ENCODE data around the gene IFT74.

IFT74 gene

GRCh38 chr9:26975728-26976707, 19.8 kb downstream of the IFT74 start:
- H3K9ac ChIP-seq (ENCODE audit: insufficient read length, low read depth) = no peak overlapping the region
- no peaks in the 10 kb centered on the region for H3K4me1 ChIP-seq (ENCODE audit: insufficient read depth, insufficient read length)
- H3K9me3 ChIP-seq (ENCODE audit: insufficient read depth, low read length) = peaks cover 25% of the 10 kb centered on the region
- peaks cover 4% of the 10 kb centered on the region for H3K36me3 ChIP-seq (ENCODE audit: insufficient read depth, insufficient read length, low read length)
- TF ChIP-seq SUZ12 (IDR thresholded peaks at IDR 0.05; ENCODE audit: extremely low read depth, insufficient read depth, insufficient read length) = no peak
- TF ChIP-seq YY1 (IDR thresholded peaks at IDR 0.05; ENCODE audit: insufficient read depth, insufficient read length) = no peak
- no peak for TF ChIP-seq ZNF274 (IDR thresholded peaks at IDR 0.05; ENCODE audit: low read depth, low read length)
- no peak overlapping the region for H3K4me3 ChIP-seq (ENCODE audit: insufficient read length, low read depth)
- DNase-seq (ENCODE audit: low read depth, low spot score) = no peak
- no peaks in the 10 kb centered on the region for H3K27me3 ChIP-seq (ENCODE audit: insufficient read depth, insufficient read length)

GRCh38 chr9:26983340-26983739, 27.1 kb downstream of the IFT74 start:
- Histone ChIP-seq H3K4me1 (ENCODE audit: insufficient read depth, insufficient read length) (no peaks in the 10 kb centered on the region), H3K9me3 (ENCODE audit: insufficient read depth, low read length) (no peaks in the 10 kb centered on the region), H3K4me3 (ENCODE audit: insufficient read length, low read depth) (no peak overlapping the region), H3K9ac (ENCODE audit: insufficient read length, low read depth) (no peak overlapping the region), H3K36me3 (ENCODE audit: insufficient read depth, insufficient read length, low read length) (peaks cover 9% of the 10 kb centered on the region), H3K27me3 (ENCODE audit: insufficient read depth, insufficient read length) (no peaks in the 10 kb centered on the region)
- no peak for DNase-seq (ENCODE audit: low read depth, low spot score)
- TF ChIP-seq ZNF274 (IDR thresholded peaks at IDR 0.05; ENCODE audit: low read depth, low read length) (no peak), YY1 (IDR thresholded peaks at IDR 0.05; ENCODE audit: insufficient read depth, insufficient read length) (no peak), SUZ12 (IDR thresholded peaks at IDR 0.05; ENCODE audit: extremely low read depth, insufficient read depth, insufficient read length) (no peak)

GRCh38 chr9:26995810-26996209, 39.6 kb downstream of the IFT74 start:
- TF ChIP-seq SUZ12 (IDR thresholded peaks at IDR 0.05; ENCODE audit: extremely low read depth, insufficient read depth, insufficient read length) (no peak), ZNF274 (IDR thresholded peaks at IDR 0.05; ENCODE audit: low read depth, low read length) (no peak)
- Histone ChIP-seq H3K36me3 (ENCODE audit: insufficient read depth, insufficient read length, low read length) (no peaks in the 10 kb centered on the region), H3K27me3 (ENCODE audit: insufficient read depth, insufficient read length) (no peaks in the 10 kb centered on the region), H3K4me1 (ENCODE audit: insufficient read depth, insufficient read length) (no peaks in the 10 kb centered on the region), H3K9me3 (ENCODE audit: insufficient read depth, low read length) (no peaks in the 10 kb centered on the region), H3K4me3 (ENCODE audit: insufficient read length, low read depth) (no peak overlapping the region), H3K9ac (ENCODE audit: insufficient read length, low read depth) (no peak overlapping the region)
- DNase-seq (ENCODE audit: low read depth, low spot score) = no peak

DNA sequence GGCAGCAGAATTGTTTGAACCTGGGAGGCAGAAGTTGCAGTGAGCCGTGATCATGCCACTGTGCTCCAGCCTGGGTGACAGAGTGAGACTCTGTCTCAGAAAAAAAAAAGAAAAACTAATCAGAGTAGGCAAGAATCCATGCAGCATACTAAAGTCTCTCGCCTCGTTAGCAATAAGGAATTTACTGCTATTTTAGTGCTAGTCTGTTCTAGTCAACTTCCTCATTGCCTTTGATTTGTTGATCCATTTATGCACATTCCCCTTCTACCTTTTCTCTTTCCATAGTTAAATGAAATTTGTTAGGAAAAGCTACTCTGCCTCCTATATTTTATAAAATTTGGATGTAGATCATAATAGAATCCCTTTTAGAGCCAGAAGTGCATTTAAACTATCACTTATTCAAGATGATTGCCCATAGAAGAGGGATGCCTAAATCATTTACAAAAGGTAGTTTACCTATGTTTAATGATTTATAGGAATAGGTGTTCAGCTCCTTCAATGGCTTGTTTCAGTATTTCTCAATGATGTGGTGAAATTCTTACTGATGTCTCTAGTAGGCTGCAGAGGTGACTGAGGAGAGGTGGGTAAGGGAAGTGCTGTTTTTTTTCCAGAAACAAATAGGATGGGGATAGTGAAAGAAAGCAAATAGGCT, 47.3 kb downstream of the IFT74 start:
- Histone ChIP-seq H3K27me3 (ENCODE audit: insufficient read depth, insufficient read length) (no peaks in the 10 kb centered on the region), H3K4me3 (ENCODE audit: insufficient read length, low read depth) (no peak overlapping the region), H3K36me3 (ENCODE audit: insufficient read depth, insufficient read length, low read length) (no peaks in the 10 kb centered on the region), H3K9ac (ENCODE audit: insufficient read length, low read depth) (no peak overlapping the region), H3K4me1 (ENCODE audit: insufficient read depth, insufficient read length) (no peaks in the 10 kb centered on the region), H3K9me3 (ENCODE audit: insufficient read depth, low read length) (no peaks in the 10 kb centered on the region)
- TF ChIP-seq SUZ12 (IDR thresholded peaks at IDR 0.05; ENCODE audit: extremely low read depth, insufficient read depth, insufficient read length) (no peak), YY1 (IDR thresholded peaks at IDR 0.05; ENCODE audit: insufficient read depth, insufficient read length) (no peak), ZNF274 (IDR thresholded peaks at IDR 0.05; ENCODE audit: low read depth, low read length) (no peak)
- no peak for DNase-seq (ENCODE audit: low read depth, low spot score)

GRCh38 chr9:27005491-27005890, 49.3 kb downstream of the IFT74 start, which contains the start of gene LRRC19:
LRRC19 (minus strand) TSS chr9:27005672; CDS start chr9:26999694, 5,978 bp downstream.
- no peaks in the 10 kb centered on the region for H3K36me3 ChIP-seq (ENCODE audit: insufficient read depth, insufficient read length, low read length)
- no peaks in the 10 kb centered on the region for H3K4me1 ChIP-seq (ENCODE audit: insufficient read depth, insufficient read length)
- H3K4me3 ChIP-seq (ENCODE audit: insufficient read length, low read depth) = no peak within 1 kb of the TSS
- H3K9ac ChIP-seq (ENCODE audit: insufficient read length, low read depth) = no peak within 1 kb of the TSS
- no peaks in the 10 kb centered on the region for H3K9me3 ChIP-seq (ENCODE audit: insufficient read depth, low read length)
- TF ChIP-seq SUZ12 (IDR thresholded peaks at IDR 0.05; ENCODE audit: extremely low read depth, insufficient read depth, insufficient read length) (no peak), YY1 (IDR thresholded peaks at IDR 0.05; ENCODE audit: insufficient read depth, insufficient read length) (no peak), ZNF274 (IDR thresholded peaks at IDR 0.05; ENCODE audit: low read depth, low read length) (no peak)
- no peak for DNase-seq (ENCODE audit: low read depth, low spot score)
- no peaks in the 10 kb centered on the region for H3K27me3 ChIP-seq (ENCODE audit: insufficient read depth, insufficient read length)

GRCh38 chr9:27019589-27019988, 63.4 kb downstream of the IFT74 start:
- DNase-seq (ENCODE audit: low read depth, low spot score) = no peak
- Histone ChIP-seq H3K4me3 (ENCODE audit: insufficient read length, low read depth) (no peak overlapping the region), H3K9me3 (ENCODE audit: insufficient read depth, low read length) (no peaks in the 10 kb centered on the region), H3K4me1 (ENCODE audit: insufficient read depth, insufficient read length) (no peaks in the 10 kb centered on the region), H3K9ac (ENCODE audit: insufficient read length, low read depth) (no peak overlapping the region), H3K36me3 (ENCODE audit: insufficient read depth, insufficient read length, low read length) (peaks cover 3% of the 10 kb centered on the region), H3K27me3 (ENCODE audit: insufficient read depth, insufficient read length) (no peaks in the 10 kb centered on the region)
- TF ChIP-seq YY1 (IDR thresholded peaks at IDR 0.05; ENCODE audit: insufficient read depth, insufficient read length) (no peak), SUZ12 (IDR thresholded peaks at IDR 0.05; ENCODE audit: extremely low read depth, insufficient read depth, insufficient read length) (no peak), ZNF274 (IDR thresholded peaks at IDR 0.05; ENCODE audit: low read depth, low read length) (no peak)

GRCh38 chr9:27022920-27023319, 66.7 kb downstream of the IFT74 start:
- H3K9me3 ChIP-seq (ENCODE audit: insufficient read depth, low read length) = no peaks in the 10 kb centered on the region
- no peak overlapping the region for H3K9ac ChIP-seq (ENCODE audit: insufficient read length, low read depth)
- DNase-seq (ENCODE audit: low read depth, low spot score) = no peak
- no peaks in the 10 kb centered on the region for H3K4me1 ChIP-seq (ENCODE audit: insufficient read depth, insufficient read length)
- H3K36me3 ChIP-seq (ENCODE audit: insufficient read depth, insufficient read length, low read length) = peaks cover 3% of the 10 kb centered on the region
- TF ChIP-seq YY1 (IDR thresholded peaks at IDR 0.05; ENCODE audit: insufficient read depth, insufficient read length) (no peak), SUZ12 (IDR thresholded peaks at IDR 0.05; ENCODE audit: extremely low read depth, insufficient read depth, insufficient read length) (no peak), ZNF274 (IDR thresholded peaks at IDR 0.05; ENCODE audit: low read depth, low read length) (no peak)
- H3K27me3 ChIP-seq (ENCODE audit: insufficient read depth, insufficient read length) = no peaks in the 10 kb centered on the region
- H3K4me3 ChIP-seq (ENCODE audit: insufficient read length, low read depth) = no peak overlapping the region
